Neural progenitor cell (in vitro differentiated cells): ENCODE measurements around the gene LTBP1. TPM values are rescaled to one million over a fixed set of nuclear protein-coding genes. Genes with fewer than 3 reads are reported as not detected.

Source experiments
- DNase-seq: peaks from one replicate; pipeline ENCODE4 v3.0.0-alpha.2; 2016; ENCODE audit warnings: low spot score
- H2AFZ ChIP-seq: fragments of 200-600 bp; sonication (generic); replicated peaks from 2 replicates; pipeline ENCODE4 v1.6.1; 2016; ENCODE audit warnings: antibody characterized with exemption
- H3F3A ChIP-seq: fragments of 200-600 bp; sonication (generic); 2 replicates; pipeline ENCODE4 v1.6.1; 2016; ENCODE audit warnings: antibody characterized with exemption, low read depth
- H3K27ac ChIP-seq: fragments of 200-600 bp; sonication (generic); 2 replicates; pipeline ENCODE4 v1.5.1; 2016; ENCODE audit warnings: mild to moderate bottlenecking
- H3K27me3 ChIP-seq: fragments of 200-600 bp; sonication (generic); 2 replicates; pipeline ENCODE4 v1.6.1; 2016; ENCODE audit warnings: mild to moderate bottlenecking, moderate library complexity
- H3K36me3 ChIP-seq: fragments of 200-600 bp; sonication (generic); 2 replicates; pipeline ENCODE4 v1.5.1; 2016
- H3K4me1 ChIP-seq: fragments of 200-600 bp; sonication (generic); 2 replicates; pipeline ENCODE4 v1.6.1; 2016; ENCODE audit warnings: mixed run types
- H3K4me2 ChIP-seq: fragments of 200-600 bp; sonication (generic); 2 replicates; pipeline ENCODE4 v1.6.1; 2016
- H3K4me3 ChIP-seq: fragments of 200-600 bp; sonication (generic); 2 replicates; pipeline ENCODE4 v1.5.1; 2016
- H3K79me2 ChIP-seq: fragments of 200-600 bp; sonication (generic); 2 replicates; pipeline ENCODE4 v1.6.1; 2016; ENCODE audit warnings: low read depth
- H3K9ac ChIP-seq: fragments of 200-600 bp; sonication (generic); 2 replicates; pipeline ENCODE4 v1.6.1; 2016
- H3K9me3 ChIP-seq: fragments of 200-600 bp; sonication (generic); 2 replicates; pipeline ENCODE4 v1.5.1; 2016; ENCODE audit warnings: low read depth
- H4K20me1 ChIP-seq: fragments of 200-600 bp; sonication (generic); 2 replicates; pipeline ENCODE4 v1.6.1; 2016; ENCODE audit warnings: low read depth
- H3K27ac Mint-ChIP-seq: 3 replicates; pipeline ENCODE4 v1.8.0; 2021; ENCODE audit warnings: mixed read lengths
- H3K27me3 Mint-ChIP-seq: 2 replicates; pipeline ENCODE4 v1.8.0; 2022; ENCODE audit warnings: low read depth, mild to moderate bottlenecking, inconsistent platforms, moderate library complexity, mixed read lengths; ENCODE audit not compliant: insufficient read depth
- H3K36me3 Mint-ChIP-seq: 3 replicates; pipeline ENCODE4 v1.8.0; 2021; ENCODE audit warnings: mixed read lengths
- H3K4me1 Mint-ChIP-seq: 3 replicates; pipeline ENCODE4 v1.8.0; 2021; ENCODE audit warnings: mixed read lengths
- H3K4me3 Mint-ChIP-seq: 3 replicates; pipeline ENCODE4 v1.8.0; 2021; ENCODE audit warnings: mild to moderate bottlenecking, moderate library complexity, mixed read lengths
- H3K9me3 Mint-ChIP-seq: 3 replicates; pipeline ENCODE4 v1.8.0; 2020; ENCODE audit warnings: mixed read lengths
- CTCF ChIP-seq: fragments of 200-600 bp; sonication (generic); IDR thresholded peaks from 2 replicates; pipeline ENCODE4 v1.5.1; 2017; ENCODE audit warnings: antibody characterized with exemption, mild to moderate bottlenecking
- EZH2 ChIP-seq: fragments of 200-600 bp; sonication (generic); IDR thresholded peaks from 2 replicates; pipeline ENCODE4 v1.6.1; 2017; ENCODE audit warnings: antibody characterized with exemption, mild to moderate bottlenecking, moderate library complexity
- EZH2phosphoT487 ChIP-seq: fragments of 200-600 bp; sonication (generic); IDR thresholded peaks from 2 replicates; pipeline ENCODE4 v1.6.1; 2017; ENCODE audit warnings: antibody characterized with exemption
- total RNA-seq: library from RNA; depleted of rRNA; stranded (reverse); fragments of >200 nt; gene quantifications from 2 replicates; pipeline ENCODE4 v1.2.3, GENCODE V29; 2015; ENCODE audit warnings: low replicate concordance

The LTBP1 gene
- total RNA-seq, 1 donor from 2014 or later: 50.5 TPM

GRCh38 chr2:33292063-33292462, 345.3 kb downstream of the LTBP1 start:
- Histone ChIP-seq H3K9ac (no peak overlapping the region), H3K27me3 (no peaks in the 10 kb centered on the region), H3K36me3 (no peaks in the 10 kb centered on the region), H3K27ac (no peak overlapping the region), H3K4me3 (no peak overlapping the region), H4K20me1 (no peaks in the 10 kb centered on the region), H3K79me2 (no peaks in the 10 kb centered on the region), H3K4me2 (no peak overlapping the region), H3K9me3 (no peaks in the 10 kb centered on the region), H3F3A (no peaks in the 10 kb centered on the region), H2AFZ (no peak overlapping the region), H3K4me1 (no peaks in the 10 kb centered on the region)
- DNase-seq: no peak
- H3K27me3 Mint-ChIP-seq: no peaks in the 10 kb centered on the region
- peaks cover 3% of the 10 kb centered on the region for H3K36me3 Mint-ChIP-seq
- H3K27ac Mint-ChIP-seq: no peak overlapping the region
- no peak overlapping the region for H3K4me3 Mint-ChIP-seq
- no peaks in the 10 kb centered on the region for H3K4me1 Mint-ChIP-seq
- H3K9me3 Mint-ChIP-seq: no peaks in the 10 kb centered on the region
- TF ChIP-seq CTCF (no peak), EZH2phosphoT487 (no peak), EZH2 (no peak)

DNA sequence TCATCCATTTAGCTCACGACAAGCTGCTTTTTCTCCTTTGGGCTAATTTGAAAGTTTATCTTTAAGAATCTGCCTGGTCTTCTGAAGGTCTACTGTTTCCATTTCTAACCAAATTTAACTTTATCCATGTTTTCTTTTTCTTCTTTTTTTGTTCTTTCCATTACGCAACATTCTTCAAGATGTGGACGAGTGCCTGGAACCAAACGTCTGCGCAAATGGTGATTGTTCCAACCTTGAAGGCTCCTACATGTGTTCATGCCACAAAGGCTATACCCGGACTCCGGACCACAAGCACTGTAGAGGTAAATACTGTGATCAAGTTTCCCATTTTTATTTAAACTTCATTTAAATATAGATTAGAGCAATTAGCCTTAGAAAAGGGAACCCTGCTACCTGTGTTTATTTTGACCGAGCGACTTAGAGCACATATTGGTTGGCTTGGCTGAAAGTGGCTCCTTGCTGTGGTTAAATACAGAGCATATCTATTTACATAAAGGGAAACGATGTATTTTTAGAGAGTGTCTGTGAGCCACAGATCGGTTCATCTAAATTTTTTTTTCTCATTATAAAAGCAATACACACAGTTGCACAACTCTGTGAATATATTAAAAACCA, 346.3 kb downstream of the LTBP1 start:
- no peak for TF ChIP-seq EZH2phosphoT487
- no peak for TF ChIP-seq CTCF
- no peak for TF ChIP-seq EZH2
- no peaks in the 10 kb centered on the region for H3K79me2 ChIP-seq
- peaks cover 3% of the 10 kb centered on the region for H3K36me3 Mint-ChIP-seq
- no peaks in the 10 kb centered on the region for H3K9me3 ChIP-seq
- no peaks in the 10 kb centered on the region for H3K36me3 ChIP-seq
- no peak overlapping the region for H3K4me3 ChIP-seq
- H3K27me3 Mint-ChIP-seq: no peaks in the 10 kb centered on the region
- no peak overlapping the region for H2AFZ ChIP-seq
- H3K9ac ChIP-seq: no peak overlapping the region
- no peak overlapping the region for H3K27ac ChIP-seq
- H4K20me1 ChIP-seq: no peaks in the 10 kb centered on the region
- H3K4me3 Mint-ChIP-seq: no peak overlapping the region
- H3K27me3 ChIP-seq: no peaks in the 10 kb centered on the region
- H3K4me1 Mint-ChIP-seq: no peaks in the 10 kb centered on the region
- no peak overlapping the region for H3K4me2 ChIP-seq
- no peak overlapping the region for H3K27ac Mint-ChIP-seq
- no peak for DNase-seq
- H3K9me3 Mint-ChIP-seq: no peaks in the 10 kb centered on the region
- H3K4me1 ChIP-seq: no peaks in the 10 kb centered on the region
- no peaks in the 10 kb centered on the region for H3F3A ChIP-seq

DNA sequence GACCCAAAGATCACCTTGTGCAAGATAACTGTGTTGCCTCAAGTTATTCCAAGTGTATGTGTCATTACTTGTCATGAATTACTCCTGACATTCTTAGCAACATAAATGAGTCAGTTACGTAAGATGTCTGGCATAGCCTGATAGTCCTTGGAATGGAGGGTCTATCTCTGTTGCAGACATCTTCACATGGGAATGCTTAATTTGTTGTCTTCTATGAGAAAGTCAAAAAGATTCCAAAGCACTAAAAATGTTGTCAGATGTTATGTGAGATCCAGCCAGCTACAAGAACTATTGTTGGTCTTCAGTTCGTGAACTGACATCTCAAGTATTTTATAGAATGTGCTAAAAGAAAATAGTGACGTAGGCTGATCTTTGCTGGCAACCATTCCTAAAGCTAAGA, 351.5 kb downstream of the LTBP1 start:
- Mint-ChIP-seq H3K27ac (no peak overlapping the region), H3K4me3 (no peak overlapping the region), H3K27me3 (no peaks in the 10 kb centered on the region), H3K36me3 (peaks cover 8% of the 10 kb centered on the region), H3K9me3 (no peaks in the 10 kb centered on the region), H3K4me1 (no peaks in the 10 kb centered on the region)
- no peak for TF ChIP-seq CTCF
- TF ChIP-seq EZH2phosphoT487: no peak
- no peak for TF ChIP-seq EZH2
- no peak overlapping the region for H3K4me2 ChIP-seq
- H3K36me3 ChIP-seq: no peaks in the 10 kb centered on the region
- no peak overlapping the region for H2AFZ ChIP-seq
- no peak overlapping the region for H3K9ac ChIP-seq
- no peaks in the 10 kb centered on the region for H3K9me3 ChIP-seq
- no peaks in the 10 kb centered on the region for H3K27me3 ChIP-seq
- no peaks in the 10 kb centered on the region for H3K79me2 ChIP-seq
- DNase-seq: no peak
- H3F3A ChIP-seq: no peaks in the 10 kb centered on the region
- no peaks in the 10 kb centered on the region for H4K20me1 ChIP-seq
- no peak overlapping the region for H3K4me3 ChIP-seq
- no peaks in the 10 kb centered on the region for H3K4me1 ChIP-seq
- H3K27ac ChIP-seq: no peak overlapping the region
